Heart left ventricle (tissue), 13 donors: ENCODE results near the gene KATNB1.

Experiments
- POLR2A ChIP-seq, 2 donors: fragments of 450-650 bp; IDR thresholded peaks; one replicate each; pipeline ENCODE4 v1.6.1; 2017; ENCODE audit warnings: antibody characterized with exemption in 2 of 2, mild to moderate bottlenecking in 2 of 2, moderate library complexity in 2 of 2
- TF ChIP-seq, protein P1 (sequence below), 12 donors: fragments of 200-600 bp; sonication (generic) in 4 of 12; IDR thresholded peaks; one replicate each; pipeline versions ENCODE4 v1.5.0 to v1.8.0; 2018 to 2022; ENCODE audit warnings: antibody characterized with exemption in 12 of 12, mild to moderate bottlenecking in 5 of 12
- donor health status: ischemic (EF 13 %, LVEDD 7.1; RV severe dilation, severe dysfunction).
- donor health status: DM: no; HTN: yes; CAD: no.
- donor health status: DM: no; HTN: no; CAD: no.
- donor health status: ischemic (EF 25% LVEDD 6.9; RV normal size, moderate dysfunction).
- donor health status: ischemic (EF 25% LVEDD 5.7; RV mildly dilated, moderate dysfunction).
- donor health status: ischemic (EF 35%, LVEDD 5.7; RV mildly dilated, moderate dysfunction).
- donor health status: nonischemic (EF 11% LVEDD 7.7; RV severe dilation, severe dysfunction).
- donor health status: DM: yes; HTN: yes; CAD: no.
- donor health status: PGD.
- donor health status: ischemic (EF 29% LVEDD 5.4; RV normal size, mild dysfunction).
- donor health status: nonischemic (EF 23%, LVEDD 6.1; RV moderate dilation, normal function).

- TF ChIP-seq, protein P1, sequence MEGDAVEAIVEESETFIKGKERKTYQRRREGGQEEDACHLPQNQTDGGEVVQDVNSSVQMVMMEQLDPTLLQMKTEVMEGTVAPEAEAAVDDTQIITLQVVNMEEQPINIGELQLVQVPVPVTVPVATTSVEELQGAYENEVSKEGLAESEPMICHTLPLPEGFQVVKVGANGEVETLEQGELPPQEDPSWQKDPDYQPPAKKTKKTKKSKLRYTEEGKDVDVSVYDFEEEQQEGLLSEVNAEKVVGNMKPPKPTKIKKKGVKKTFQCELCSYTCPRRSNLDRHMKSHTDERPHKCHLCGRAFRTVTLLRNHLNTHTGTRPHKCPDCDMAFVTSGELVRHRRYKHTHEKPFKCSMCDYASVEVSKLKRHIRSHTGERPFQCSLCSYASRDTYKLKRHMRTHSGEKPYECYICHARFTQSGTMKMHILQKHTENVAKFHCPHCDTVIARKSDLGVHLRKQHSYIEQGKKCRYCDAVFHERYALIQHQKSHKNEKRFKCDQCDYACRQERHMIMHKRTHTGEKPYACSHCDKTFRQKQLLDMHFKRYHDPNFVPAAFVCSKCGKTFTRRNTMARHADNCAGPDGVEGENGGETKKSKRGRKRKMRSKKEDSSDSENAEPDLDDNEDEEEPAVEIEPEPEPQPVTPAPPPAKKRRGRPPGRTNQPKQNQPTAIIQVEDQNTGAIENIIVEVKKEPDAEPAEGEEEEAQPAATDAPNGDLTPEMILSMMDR (IDR thresholded peaks at IDR 0.05), result no peak
- no peak for TF ChIP-seq POLR2A (IDR thresholded peaks at IDR 0.05)
These were observed 11.0 kb upstream of the KATNB1 start for GRCh38 chr16:57724531-57724930.
